VCaP (cell line): ENCODE measurements around the gene C19orf44.

Source experiments
- H3K27ac ChIP-seq: fragments of 450-650 bp; 2 replicates; pipeline ENCODE4 v1.5.1; 2017
- CTCF ChIP-seq: fragments of 450-650 bp; conservative IDR thresholded peaks from 2 replicates; pipeline ENCODE4 v1.5.1; 2017; ENCODE audit warnings: mild to moderate bottlenecking, moderate library complexity

C19orf44 gene

GRCh38 chr19:16470911-16471811 is 25.0 kb upstream of the C19orf44 start:
- peak overlapping the region; percentile 91 for H3K27ac ChIP-seq
- TF ChIP-seq CTCF = no peak

- peak overlapping the region; percentile 91 for H3K27ac ChIP-seq
These were observed 23.7 kb upstream of the C19orf44 start for GRCh38 chr19:16472559-16472899.

- H3K27ac ChIP-seq = peak overlapping the region; percentile 91
- no peak for TF ChIP-seq CTCF
These were observed 23.2 kb upstream of the C19orf44 start for GRCh38 chr19:16472992-16473391.

- TF ChIP-seq CTCF = no peak
- peak overlapping the region; percentile 91 for H3K27ac ChIP-seq
These were observed 22.3 kb upstream of the C19orf44 start for GRCh38 chr19:16473875-16474392.

- no peak overlapping the region for H3K27ac ChIP-seq
- TF ChIP-seq CTCF = no peak
These were observed 19.8 kb upstream of the C19orf44 start for GRCh38 chr19:16476401-16476800.

- no peak overlapping the region for H3K27ac ChIP-seq
- no peak for TF ChIP-seq CTCF
These were observed 18.9 kb upstream of the C19orf44 start for GRCh38 chr19:16477311-16477710.

- no peak overlapping the region for H3K27ac ChIP-seq
- TF ChIP-seq CTCF = no peak
These were observed 13.4 kb upstream of the C19orf44 start for GRCh38 chr19:16482745-16483144.

- peak overlapping the region; percentile 84; the same call in 1 of the 2 replicates for H3K27ac ChIP-seq
These were observed 9.7 kb upstream of the C19orf44 start for GRCh38 chr19:16486476-16486875.
